GM21825 (cell line): Measurements from ENCODE around the gene ARMC5.
"Not testable (repeated sequence)": the region's sequence is repeated elsewhere in the genome, so short reads cannot be mapped to it uniquely, and the experiment has no call there.

ENCODE experiments used
- ATAC-seq: cut with Tn5 transposase; IDR thresholded peaks from one replicate; pipeline ENCODE4 v1.9.1; 2021; ENCODE audit warnings: mild to moderate bottlenecking, moderate library complexity; ENCODE audit not compliant: unreplicated experiment

The ARMC5 gene

DNA sequence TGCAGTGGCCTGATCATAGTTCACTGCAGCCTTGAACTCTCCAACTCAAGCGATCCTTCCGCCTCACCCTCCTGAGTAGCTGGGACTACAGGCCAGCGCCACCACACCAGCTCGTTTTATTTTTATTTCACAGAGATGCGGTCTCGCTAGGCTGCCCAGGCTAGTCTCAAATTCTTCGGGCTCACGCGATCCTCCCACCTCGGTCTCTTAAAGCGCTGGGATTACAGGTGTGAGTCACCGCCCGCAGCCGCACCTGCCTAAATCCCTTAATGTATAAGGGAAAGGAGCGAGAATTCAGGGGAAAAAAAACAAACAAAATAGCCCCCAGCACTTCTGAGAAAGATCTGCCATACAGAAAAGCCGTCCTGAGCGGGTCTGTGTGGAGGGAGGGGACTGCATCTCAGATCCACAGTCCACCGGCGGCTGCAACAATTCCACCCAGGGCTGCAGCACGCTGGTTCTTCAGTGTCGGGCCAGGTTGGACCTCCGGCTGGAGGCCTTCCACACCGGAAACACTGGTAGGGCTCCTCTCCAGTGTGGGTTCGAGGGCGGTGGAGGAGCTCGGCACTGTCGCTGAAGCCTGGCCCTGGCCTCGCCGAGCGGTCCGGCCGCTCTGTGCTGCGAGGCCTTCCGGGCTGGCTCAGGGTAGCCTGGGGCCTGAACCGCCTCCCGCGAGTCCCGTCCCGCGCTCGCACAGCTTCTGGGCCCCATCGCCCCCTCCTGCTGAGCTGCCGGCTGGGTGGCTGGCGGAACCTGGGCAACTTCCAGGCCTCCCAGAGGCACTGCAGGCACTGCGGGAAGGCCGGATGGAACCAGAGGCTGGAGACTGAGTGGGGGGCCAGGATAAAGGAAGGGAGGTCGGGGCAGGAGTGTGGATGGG is 23.7 kb upstream of the ARMC5 start:
- no peak for ATAC-seq

DNA sequence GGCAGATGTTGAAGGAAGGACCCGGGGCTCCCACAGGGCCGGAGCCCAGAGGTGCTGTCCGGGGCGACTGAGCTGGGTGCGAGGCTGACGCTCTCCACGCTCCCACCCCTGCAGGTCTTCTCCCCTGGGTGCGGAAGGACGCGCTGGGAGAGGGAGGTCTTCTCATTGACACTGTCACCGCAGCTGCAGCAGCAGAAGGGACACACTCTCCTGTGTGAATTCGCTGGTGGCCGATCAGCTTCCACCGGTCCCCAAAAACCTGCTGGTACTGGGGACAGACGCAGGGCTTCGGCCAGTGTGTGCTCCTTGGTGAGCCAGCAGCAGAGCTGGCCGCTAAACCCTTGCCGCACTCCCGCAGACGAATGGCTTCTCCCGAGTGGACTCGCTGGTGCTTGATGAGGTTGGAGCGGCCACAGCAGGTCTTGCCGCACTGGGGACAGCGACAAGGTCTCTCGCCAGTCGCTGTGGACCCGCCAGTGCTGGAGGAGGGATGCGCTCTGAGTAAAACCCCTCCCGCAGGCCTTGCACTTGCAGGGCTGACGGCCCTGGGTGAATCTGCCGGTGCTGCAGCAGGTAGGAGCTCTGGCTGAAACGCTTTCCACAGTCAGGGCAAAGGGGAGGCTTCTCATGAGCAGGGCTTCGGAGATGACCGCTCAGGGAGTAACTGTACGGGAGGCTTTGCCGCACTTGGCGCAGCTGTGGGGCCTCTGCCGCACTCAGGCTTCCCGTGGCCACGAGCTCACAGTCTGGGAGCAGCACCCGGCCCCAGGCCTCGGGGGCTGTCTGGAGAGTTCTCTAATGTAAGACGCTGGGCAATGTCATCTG is 22.9 kb upstream of the ARMC5 start:
- ATAC-seq = no peak

DNA sequence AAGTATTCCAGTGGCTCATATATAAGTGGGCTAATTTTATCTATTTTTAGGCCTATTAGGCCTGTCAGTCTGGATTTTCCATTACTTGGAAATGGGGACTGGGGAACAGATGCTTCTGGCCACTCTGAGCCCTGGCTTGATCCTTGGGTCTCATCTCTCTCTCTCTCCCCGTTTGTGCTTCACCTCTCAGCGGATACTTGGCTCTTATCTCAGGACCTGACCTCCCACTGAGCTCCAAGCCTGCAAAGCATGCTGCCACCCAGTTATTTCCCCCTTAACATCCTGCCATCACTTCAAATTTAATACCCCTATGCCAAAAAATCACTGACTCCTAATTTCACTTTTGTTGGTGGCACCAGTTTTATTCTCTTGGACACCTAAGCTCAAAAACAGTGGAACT is 20.9 kb upstream of the ARMC5 start:
- ATAC-seq = no peak

DNA sequence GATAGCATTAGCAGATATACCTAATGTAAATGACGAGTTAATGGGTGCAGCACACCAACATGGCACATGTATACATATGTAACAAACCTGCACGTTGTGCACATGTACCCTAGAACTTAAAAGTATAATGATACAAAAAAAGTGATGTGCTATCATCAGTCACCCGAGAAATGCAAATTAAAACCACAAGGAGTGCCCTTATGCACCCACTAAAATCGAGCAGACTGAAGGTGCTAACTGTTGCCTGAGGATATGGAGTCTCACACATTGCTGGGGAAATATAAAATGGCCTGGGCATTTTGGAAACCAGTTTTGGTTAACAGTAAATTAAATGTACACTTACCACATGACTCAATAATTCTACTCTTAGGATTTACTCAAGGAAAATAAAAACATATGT is 20.3 kb upstream of the ARMC5 start:
- ATAC-seq = not testable (repeated sequence)

DNA sequence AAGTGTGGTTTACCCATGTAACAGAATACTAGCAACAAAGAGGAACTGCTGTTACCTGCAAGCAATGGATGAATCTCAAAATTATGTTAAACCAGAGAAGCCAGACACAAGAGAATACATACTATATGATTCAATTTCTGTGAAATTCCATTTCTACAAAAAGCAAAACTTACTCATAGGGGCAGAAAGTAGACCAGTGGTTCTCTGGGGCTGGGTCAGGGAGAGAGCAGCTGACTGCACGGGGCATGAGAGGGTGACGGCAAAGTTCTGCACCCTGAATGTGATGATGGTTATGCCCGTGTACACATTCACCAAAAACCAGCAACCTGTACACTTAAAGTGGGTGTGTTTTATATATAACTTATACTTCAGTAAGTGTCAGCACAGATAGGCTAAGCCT is 19.8 kb upstream of the ARMC5 start:
- no peak for ATAC-seq

DNA sequence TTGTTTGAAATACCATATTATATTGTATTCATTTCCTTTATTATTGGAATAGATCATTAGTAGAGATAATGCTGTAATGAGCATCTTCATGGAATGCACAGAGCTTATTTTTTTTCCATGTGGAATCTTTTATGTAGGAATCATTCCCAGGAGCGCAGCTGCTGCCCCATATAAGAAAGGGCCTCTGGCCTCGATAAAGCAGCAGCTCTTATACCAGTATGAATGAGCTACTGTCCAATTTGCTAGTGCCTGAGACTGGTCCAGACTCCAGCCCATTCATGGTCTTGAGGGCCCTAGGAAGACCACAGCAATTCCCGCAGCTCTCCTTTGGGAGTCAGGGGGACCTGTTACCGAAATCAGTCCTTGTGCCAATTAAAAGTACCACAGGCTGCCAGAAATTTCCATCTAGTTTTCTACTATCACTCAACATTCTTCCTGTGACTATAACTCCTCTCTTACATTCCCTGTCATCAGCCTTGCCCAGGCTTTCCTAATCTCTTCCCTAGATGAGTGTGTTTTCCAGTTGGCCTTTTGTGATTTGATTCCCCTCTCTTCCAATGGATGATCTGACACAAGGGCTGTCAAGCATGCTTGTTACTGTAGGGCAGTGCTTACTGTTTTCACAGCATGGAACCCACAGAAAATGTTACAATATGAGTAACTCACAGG is 18.7 kb upstream of the ARMC5 start:
- no peak for ATAC-seq

DNA sequence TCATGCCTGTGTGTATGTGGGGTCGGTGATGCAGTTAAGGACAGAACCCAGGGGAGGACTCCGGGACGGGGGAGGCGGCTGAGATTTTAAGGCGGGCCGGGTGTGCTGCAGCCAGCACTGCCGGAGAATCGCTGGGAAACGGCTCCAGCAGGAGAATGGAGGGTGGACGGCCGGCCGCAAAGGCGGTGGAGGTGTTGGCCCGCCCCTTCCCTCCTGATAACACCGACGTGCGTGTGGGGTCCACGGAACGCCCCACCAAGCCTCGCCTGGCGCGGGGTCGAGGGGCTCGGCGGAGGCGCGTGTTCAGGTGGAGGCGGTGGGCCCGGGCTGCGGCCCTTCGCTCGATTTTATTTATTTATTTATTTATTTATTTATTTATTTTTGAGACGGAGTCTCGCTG is 17.3 kb upstream of the ARMC5 start:
- no peak for ATAC-seq

DNA sequence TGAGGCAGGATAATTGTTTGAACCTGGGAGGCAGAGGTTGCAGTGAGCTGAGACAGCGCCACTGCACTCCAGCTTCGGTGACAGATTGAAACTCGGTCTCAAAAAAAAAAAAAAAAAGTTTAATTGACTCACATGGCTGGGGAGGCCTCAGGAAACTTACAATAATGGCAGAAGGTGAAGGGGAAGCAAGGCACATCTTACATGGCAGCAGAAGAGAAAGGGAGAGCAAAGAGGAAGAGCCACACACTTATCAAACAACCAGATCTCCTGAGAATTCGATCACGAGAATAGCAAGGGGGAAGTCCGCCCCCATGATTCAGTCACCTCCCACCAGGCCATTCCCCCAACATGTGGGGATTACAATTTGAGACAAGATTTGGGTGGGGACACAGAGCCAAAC is 13.4 kb upstream of the ARMC5 start:
- not testable (repeated sequence) for ATAC-seq

DNA sequence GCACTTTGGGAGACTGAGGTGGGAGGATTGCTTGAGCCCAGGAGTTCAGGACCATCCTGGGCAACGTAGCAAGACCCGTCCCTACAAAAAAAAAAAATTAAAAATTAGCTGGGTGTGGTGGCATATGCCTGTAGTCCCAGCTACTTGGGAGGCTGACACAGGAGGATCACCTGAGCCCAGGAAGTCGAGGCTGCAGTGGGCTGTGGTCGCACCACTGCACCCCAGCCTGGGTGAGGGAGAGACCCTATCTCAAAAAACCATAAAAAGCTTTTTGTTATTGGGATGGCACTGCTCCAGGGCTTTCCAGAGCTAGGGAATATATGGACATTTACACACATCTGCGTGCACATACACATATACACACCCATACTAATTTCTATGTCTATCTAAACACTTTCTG is 8.1 kb upstream of the ARMC5 start:
- ATAC-seq = no peak

DNA sequence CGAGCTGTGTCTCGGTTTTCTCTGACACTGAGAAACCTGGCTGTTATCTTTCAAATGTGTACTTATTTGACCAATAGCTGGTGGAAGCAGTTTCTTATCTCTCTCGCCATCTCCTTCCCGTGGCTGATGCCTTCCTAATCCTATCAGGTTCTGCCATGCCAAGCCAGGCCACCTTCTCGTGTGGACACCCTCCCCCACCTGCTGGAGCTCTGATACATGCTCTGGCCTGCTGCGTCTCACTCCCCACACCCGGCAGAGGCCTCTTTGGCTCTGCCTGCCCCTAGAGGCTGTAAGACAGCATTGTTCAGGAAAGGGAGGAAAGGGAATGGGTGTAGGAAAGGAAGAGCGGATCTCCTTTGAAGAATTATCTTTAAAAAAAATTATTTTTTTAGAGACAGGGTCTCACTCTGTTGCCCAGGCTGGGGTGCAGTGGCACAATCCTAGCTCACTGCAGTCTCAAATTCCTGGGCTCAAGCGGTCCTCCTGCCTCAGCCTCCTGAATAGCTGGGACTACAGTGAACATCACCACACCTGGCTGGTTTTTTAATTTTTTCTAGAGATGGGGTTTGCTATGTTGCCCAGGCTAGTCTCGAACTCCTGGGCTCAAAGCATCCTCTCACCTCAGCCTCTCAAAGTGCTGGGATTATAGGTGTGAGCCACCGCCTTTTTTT is 7.5 kb upstream of the ARMC5 start:
- ATAC-seq = no peak

DNA sequence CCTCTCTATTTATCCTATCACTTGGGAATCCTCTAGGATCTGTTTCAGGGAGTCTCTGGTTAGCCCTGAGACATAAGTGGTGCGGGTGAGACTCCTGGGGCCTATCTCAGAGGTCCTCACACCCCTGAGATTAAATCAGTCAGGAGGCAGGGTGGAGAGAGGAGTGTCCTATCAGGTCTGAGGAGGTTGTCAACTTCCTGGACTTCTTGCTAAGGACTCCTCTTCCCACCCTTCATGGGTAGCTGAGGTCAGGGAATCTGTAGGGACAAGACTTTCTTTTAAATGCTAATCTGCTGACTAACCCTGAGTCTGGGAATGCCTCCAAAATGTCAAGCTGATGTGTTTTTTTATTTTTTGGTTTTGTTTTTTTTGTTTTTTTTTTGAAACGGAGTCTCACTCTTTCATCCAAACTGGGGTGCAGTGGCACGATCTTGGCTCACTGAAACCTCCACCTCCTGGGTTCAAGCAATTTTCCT is 6.6 kb upstream of the ARMC5 start:
- no peak for ATAC-seq

DNA sequence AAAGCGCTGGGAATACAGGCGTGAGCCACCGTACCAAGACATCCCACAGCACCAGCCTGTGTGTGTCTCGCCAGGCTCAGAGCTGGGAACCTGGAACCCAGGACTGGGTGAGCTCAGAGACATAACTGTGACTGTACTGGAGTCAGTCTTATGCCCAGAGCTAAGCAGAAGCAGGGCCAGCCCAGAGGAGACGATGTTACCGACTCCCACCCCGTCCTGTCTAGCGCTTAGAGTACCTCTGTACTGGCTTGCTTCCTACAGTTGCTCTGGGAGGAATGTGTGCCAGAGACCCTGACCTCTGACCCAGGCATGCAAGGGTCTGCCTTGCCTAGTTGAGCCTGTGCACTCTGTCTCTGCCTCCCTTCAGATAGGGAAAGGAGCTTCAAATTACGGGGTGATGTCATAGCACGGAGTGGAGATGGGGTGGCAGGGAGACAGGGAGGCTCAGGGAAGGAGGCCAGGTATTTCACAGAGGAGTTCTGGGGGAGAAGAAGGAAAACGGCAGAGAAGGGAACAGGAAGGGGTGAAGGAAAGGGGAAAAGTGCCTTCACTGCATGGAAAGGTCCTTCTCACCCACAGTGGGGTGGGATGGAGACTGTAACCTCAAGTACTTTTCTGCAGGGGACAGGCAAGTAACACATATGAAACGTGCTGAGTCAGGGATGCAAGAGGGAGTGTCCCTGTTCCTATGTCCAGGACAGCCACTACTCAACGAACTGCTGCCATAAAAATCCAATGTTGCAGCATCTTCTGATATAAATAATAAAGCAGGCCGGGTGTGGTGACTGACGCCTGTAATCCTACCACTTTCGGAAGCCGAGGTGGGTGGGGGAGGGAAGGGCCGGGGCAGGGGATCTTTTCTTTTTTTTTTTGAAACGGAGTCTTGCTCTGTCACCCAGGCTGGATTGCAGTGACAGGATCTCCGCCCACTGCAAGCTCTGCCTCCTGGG is 5.8 kb upstream of the ARMC5 start:
- ATAC-seq = no peak

DNA sequence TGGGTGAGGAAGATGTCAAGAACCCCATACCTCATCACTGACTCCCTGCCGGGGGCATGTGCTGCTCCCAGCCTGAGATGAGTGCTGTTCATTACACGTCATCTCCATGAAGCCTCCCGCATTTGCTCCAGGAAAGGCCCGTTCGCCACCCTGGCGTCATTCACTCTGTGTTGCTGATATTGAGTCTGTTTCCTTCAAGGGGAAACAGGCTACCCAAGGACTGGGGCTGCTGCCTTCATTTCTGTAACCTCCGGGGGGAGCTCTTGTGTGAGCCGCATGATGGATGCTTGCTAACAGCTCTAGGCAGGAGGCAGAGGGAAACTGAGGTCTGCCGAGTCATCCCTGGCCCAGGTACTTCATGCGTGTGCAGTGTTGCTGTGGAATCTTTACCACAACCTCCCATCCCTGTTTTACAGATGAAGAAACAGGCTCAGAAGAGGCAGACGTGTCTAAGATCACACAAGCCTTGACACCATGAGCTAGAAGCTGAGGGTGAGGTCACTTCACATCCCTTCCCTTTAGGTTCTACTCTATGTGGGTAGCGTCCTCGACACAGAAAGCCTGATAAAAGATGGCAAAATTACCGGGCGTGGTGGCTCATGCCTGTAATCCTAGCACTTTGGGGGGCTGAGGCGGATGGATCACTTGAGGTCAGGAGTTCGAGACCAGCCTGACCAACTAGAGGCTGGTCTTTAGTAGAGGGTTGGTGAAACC is 3.5 kb upstream of the ARMC5 start:
- no peak for ATAC-seq

DNA sequence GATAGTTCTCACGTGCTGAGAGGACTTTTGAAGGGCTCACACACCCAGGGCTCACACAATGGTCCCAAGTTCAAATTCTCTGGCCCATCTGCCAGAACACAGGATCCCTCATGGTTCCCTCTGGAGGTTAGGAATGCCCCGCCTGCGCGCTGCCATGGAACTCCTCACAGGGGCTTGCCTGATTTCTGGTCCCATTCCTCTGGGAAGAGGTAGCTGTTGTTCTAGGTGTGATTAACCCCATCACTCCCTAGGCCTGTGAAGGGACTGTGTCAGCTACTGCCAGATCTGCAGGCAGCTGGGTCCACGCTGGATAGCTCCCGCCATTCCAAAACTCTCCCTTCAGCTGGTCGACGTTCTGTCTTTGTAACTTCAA is 2.3 kb upstream of the ARMC5 start:
- no peak for ATAC-seq

DNA sequence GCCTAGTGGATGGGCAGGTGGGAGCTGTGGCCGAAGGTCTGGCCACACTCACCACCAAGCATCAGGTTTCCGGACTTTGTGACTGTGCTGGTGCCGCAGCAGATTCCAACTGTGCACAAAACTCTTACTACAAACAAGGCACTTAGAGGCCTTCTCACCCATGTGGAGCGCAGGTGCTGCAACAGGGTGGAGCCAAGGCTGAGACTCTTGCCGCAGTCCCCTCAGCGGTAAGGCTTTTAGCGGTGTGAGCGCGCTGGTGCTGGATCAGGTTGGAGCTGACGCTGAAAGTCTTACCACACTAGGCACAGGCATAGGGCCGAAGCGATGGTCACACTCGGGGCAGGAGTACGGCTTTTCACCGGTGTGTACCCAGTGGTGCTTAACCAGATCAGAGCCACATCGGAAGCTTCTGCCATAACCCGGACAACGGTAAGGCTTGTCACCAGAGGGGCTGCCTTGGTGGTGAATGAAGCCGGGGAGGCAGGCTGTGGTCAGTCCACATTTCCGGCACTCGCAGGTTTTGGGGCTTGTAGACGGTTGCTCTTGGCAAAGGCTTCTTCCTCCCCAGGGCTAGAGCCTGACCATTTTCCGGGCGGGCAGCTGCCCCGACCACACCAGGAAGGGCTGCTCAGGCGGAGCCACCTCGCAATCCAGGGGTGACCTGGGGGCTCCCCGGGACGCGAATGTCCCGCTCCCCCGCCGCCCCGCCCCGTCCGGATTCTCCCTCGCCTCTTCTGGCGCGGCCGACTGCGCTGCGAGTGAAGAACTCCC is 1.0 kb upstream of the ARMC5 start:
- peak; percentile 12 for ATAC-seq

DNA sequence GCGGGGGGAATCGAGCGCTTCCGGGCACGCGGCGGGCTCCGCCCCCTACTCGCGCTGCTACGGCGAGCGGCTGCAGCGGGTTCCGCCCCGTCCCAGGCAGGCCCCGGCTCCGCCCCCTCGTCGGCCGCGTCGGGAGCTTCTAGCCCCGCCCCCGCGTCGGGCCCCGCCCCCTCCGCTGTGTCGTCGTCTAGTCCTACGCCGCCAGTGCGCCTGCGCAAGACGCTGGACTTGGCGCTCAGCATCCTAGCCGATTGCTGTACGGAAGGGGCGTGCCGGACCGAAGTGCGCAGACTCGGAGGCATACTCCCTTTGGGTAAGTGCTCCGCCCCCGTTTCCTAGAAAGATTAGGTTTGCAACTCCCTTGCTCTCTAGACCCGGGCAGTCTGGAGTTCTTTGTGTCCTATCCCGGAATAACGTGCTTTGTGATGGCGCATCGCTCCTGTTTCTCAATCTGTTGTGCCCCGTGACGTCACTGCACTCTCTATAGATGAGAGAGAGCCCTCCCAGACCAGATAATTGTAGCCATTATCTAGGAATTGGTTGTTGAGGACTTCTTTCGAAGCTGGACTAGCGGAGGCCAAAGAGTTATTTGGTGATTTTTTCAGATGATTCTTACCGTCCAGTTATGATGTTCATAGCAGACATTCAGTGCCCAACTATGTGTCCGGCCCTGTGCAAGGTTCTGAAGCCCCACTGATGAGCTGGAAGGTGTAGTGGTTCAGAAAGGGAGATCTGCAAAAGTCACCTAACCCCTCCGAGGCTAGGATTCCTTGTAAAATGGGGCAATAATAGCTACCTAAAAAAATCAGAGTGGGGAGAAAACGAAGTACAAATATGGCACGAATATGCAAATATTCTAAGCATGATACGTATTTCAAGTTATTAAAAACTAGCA is 633 bp downstream of the ARMC5 start:
- ATAC-seq = peak; percentile 63

DNA sequence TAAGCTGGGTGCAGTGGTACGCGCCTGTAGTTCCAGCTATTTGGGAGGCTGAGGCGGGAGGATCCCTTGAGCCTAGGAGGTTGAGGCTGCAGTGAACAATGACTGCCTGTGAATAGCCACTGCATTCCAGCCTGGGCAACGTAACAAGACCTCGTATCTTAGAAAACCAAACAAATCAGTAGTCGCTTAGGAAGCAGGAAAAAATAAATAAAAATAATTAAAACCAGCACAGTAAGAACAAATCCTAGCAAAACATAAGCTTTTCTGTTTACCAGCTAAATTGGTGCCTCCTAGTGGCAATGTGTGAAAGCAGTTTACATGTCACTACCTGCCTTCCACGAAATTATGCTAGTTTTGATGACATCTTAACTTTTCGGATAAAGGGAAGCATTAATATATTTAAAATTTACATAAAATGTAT is 1.3 kb downstream of the ARMC5 start:
- no peak for ATAC-seq
